ENCODE results near the gene FGD3.

The FGD3 gene

DNA sequence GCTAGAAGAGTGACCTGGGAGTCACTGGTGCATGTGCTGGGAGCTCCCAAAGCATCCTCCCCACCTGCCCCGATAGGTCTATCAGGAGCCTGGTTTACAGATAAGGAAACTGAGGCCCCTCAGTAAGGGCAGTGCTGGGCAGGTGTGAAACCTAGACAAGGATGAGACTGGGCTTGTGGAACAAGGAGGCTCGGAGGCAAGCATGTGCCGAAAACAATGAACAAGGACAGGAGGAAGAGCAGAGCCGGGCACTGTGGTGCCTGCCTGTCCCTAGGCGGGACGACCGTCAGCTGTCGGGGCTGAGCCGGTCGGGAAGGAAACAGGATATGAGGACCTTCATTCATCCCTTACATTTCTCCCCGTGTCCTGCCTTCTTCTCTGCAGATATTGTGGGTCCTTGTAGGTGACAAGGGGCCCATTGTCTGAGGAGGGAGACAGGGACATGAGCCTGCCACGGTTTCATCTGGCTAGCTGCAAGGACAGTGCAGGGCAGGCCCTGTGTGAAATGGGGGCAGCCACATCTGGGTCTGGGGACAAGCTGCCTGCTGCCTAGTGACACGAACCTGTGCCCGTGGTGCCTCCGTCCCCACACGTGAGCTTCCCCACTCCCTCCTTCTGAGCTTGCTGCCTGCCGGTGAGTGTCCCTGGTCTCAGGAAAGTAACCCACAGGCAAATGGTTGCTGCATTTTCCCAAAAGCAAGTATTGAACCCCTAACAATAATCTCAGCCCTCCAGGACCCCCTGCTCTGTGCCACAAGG is 18.6 kb downstream of the FGD3 start:
- peak overlapping the region in 1 of 2 donors; percentile 70 for H3K27ac ChIP-seq

DNA sequence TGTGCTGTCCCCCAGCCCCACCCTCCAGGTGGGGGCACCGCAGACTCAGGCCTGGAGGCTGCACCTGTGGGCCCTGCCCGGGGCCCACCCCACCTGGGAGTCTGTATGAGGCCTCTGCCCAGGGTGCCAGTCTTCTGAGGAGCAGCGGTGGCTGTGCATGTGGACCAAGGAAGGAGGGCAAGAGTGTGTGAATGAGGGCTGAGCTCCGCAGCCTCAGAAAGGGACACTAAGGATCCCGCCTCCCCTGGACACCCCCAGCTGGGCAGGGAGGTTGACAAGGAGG is 19.1 kb downstream of the FGD3 start:
- H3K27ac ChIP-seq: no peak overlapping the region
- DNase-seq (ENCODE audit: low spot score): no peak
- peak overlapping the region; percentile 61 for H3K4me3 ChIP-seq
- TF ChIP-seq, protein P1, sequence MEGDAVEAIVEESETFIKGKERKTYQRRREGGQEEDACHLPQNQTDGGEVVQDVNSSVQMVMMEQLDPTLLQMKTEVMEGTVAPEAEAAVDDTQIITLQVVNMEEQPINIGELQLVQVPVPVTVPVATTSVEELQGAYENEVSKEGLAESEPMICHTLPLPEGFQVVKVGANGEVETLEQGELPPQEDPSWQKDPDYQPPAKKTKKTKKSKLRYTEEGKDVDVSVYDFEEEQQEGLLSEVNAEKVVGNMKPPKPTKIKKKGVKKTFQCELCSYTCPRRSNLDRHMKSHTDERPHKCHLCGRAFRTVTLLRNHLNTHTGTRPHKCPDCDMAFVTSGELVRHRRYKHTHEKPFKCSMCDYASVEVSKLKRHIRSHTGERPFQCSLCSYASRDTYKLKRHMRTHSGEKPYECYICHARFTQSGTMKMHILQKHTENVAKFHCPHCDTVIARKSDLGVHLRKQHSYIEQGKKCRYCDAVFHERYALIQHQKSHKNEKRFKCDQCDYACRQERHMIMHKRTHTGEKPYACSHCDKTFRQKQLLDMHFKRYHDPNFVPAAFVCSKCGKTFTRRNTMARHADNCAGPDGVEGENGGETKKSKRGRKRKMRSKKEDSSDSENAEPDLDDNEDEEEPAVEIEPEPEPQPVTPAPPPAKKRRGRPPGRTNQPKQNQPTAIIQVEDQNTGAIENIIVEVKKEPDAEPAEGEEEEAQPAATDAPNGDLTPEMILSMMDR (IDR thresholded peaks at IDR 0.05): no peak

More for the DNA sequence above, 18.6 kb downstream of the FGD3 start:
- H3K4me3 ChIP-seq: peak overlapping the region; percentile 61
- TF ChIP-seq, protein P1 (IDR thresholded peaks at IDR 0.05): no peak
- DNase-seq (ENCODE audit: low spot score): no peak

DNA sequence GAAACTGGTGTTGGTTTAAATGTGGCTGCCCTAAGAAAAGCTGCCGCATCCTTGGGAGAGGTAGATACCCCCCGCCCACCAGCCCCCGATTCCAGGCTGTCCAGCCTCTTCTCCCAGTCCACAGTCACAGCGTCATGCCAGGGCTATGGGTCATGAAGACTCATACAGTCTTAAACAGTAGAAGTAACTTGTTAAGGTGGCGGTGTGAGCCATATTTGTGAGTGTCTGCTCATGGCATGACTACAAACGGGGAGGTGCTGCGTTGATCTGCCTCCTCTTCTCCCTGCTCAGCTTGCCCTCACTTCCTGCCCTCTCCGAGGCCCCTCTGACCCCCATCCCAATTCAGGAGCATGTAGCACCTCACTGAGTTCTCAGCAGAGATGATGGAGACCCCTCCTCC is 20.8 kb downstream of the FGD3 start:
- TF ChIP-seq, protein P1 (IDR thresholded peaks at IDR 0.05): no peak
- Histone ChIP-seq H3K27ac (no peak overlapping the region), H3K4me3 (no peak overlapping the region)
- DNase-seq (ENCODE audit: low spot score): no peak

DNA sequence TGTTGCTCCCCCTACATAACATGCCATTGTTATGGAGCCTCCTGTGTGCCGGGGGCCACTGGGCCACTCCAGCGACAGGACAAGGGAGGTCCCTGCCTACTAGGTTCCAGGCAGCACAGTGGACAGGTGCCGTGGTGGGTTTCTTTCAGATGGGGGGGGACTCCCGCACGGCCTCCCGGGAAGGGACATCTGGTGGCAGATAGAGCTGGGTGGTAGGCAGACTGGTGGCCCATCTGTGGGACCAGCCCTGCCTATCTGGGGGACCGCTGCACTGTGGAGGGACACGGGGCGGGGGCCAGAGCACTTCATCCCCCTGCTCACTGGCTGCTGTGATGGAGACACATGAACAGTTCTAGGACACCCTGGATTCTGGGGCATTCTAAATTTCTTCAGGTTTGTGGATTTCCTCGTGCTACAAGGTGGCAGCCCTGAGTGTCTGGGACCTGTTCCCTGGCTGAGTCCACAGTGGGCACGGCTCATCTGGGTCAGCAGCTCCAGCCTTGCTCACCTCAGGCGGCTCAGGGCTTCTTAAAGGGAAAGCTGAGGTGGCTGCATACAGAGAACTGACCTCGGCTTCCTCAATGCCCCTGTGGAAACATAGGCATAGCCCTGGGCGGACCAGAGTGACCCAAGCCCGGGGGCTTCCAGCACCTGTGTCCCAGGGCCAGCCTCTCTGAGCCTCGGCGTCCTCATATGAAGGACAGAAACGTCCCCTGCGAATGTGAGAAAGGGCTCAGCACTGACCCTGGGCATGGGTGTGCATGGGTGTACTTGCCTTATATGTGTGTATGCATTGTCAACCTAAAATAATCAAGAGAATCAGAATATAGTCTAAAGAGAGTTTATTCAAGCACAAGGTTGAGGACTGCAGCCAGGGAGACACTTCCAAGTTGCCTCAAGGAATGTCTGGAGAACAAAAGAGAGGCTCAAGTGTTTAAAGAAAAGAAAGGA is 22.5 kb downstream of the FGD3 start:
- H3K4me3 ChIP-seq: no peak overlapping the region
- no peak overlapping the region for H3K27ac ChIP-seq
- TF ChIP-seq, protein P1 (IDR thresholded peaks at IDR 0.05): no peak
- no peak for DNase-seq (ENCODE audit: low spot score)

DNA sequence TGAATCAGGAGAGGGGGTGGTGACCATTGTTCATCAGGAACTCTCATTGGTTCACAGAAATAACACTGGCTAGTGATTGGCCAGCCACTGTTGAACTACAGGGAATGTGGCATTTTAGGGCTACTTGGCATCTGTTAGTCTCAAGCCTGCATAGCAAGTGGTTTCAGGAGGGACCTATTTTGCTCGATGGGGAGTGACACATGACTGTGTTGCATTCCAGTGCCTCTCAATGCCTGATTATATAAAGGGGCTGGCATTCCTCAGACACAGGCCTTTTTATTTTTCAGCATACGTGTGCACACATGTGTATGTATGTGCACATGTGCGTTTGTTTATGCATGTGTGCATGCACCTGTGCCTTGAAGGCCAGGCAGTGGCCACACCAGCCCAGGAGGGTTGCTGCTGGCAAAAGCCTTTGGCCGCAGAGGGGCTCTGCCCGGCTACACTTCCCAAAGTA is 23.2 kb downstream of the FGD3 start:
- Histone ChIP-seq H3K27ac (no peak overlapping the region), H3K4me3 (no peak overlapping the region)
- no peak for DNase-seq (ENCODE audit: low spot score)
- TF ChIP-seq, protein P1 (IDR thresholded peaks at IDR 0.05): no peak

DNA sequence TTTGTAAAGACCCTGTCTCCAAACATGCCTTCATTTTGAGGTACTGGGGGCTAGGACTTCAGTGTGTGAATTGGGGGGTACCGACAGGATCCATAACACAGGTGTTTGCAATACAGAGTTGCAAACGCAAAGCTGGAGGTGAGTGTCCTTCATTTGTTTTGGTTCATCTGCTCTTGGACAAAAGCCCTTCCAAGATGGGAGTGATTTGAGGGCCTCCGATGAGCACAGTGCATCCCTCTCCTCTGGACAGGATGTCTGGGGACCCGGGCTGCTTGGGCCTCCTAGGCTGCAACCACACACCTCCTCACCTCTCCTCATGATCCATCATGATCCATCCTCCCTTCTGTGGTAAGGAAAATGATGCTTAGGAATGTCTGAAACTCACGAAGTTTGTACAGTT is 23.8 kb downstream of the FGD3 start:
- H3K4me3 ChIP-seq: no peak overlapping the region
- no peak overlapping the region for H3K27ac ChIP-seq
- DNase-seq (ENCODE audit: low spot score): no peak
- TF ChIP-seq, protein P1 (IDR thresholded peaks at IDR 0.05): no peak

Measured in coronary artery (tissue), 2 donors.